NCI-H2227 (cell line): ENCODE data around the gene LTA4H.

Experiments used
- DNase-seq: peaks from one replicate; lab custom pipeline; 2025; ENCODE audit not compliant: unreplicated experiment; lab: John Stamatoyannopoulos, UW

LTA4H gene

GRCh38 chr12:96060041-96060440 lies 24.7 kb upstream of the LTA4H start:
- no peak for DNase-seq

DNA sequence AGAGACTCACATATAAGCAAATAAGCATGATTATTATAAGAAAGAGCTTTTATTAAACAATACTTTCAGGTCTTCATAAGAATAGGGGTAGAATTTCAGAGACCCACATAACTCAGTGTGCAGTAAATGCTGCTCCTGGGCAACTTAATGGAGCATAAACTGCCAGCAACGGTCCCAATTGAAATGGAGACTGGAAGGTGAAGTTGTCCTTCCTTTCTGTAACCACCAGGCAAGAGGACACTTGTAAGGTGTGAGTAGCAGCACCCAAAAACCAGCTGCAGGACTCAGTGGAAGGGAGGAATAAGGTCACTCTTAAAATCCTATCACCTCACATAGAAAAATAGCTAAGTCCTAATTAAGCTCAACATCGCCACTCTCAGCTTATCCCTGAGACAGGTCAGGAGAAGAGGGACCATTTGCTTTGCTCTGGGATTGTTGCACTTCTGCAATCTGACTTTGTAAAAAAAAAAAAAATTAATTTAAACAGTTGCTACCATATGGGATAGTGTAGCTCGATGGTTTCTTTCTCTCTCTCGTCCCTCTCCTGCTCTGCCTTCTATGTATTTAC lies 22.7 kb upstream of the LTA4H start:
- no peak for DNase-seq

GRCh38 chr12:96056646-96057455 lies 21.5 kb upstream of the LTA4H start:
- DNase-seq = no peak

GRCh38 chr12:96054244-96054610 lies 18.8 kb upstream of the LTA4H start:
- no peak for DNase-seq

DNA sequence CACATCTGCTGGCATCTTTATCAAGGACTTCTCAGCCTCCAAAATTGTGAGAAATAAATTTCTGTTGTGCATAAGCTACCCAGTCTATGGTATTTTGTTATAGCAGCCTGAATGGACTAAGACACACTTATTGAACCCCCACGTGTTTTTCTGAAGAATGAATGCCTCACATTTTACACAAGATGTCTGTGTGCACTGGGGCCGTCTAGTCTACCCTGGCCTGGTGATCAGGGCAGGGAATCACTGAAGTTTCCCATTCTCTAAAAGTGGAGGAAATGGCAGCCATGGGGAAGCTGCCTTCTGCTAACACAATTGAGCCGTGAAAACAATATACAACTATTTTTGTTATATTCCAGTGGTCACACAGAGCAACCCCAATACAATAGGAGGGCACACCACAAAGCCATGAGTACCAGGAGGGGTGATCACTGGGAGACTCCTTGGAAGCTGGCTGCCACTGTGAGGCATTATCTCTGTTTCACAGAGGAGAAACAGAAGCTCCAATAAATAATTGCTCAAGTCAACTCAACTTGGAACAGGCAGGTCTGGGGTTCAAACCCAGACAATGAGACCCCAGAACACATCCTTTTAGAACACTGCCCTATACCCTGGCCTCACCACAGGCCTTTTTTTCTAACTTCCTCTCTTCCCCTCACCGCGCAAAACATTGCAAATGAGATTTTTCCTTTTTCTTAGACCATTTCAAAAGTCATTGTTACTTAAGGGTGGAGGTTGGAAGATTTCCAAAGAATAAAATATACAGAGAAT lies 18.3 kb upstream of the LTA4H start:
- no peak for DNase-seq

DNA sequence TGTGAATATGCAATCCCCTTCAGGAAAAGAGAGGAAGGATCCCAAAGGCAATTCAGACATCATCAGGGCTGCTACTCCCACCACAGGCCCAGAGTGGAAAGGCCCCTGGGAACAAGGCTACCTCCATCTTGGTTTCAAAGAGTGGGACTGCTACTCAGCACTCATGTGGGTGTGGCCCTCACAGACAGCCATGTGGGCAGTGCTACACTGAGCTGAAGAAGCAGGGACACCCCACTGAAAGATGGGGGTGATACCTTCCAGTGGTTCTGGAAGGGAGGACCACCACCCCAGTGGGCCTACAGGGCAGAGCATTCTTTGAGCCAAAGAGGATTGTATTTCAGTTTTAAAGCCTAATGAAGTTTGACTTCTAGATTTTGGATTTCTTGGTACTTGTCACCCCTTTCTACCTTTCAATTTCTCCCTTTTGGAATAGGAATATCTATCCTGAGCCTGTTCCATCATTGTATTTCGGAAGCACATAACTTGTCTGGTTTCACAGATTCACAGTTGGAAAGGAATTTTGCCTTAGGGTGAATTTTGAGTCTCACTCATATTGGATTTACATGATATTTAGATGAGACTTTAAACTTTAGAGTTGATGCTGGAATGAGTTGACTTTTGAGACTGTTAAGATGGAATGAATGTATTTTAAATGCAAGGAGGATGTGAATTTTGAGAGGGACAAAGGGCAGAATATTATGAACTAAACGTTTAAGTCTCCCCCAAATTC lies 16.5 kb upstream of the LTA4H start:
- no peak for DNase-seq

DNA sequence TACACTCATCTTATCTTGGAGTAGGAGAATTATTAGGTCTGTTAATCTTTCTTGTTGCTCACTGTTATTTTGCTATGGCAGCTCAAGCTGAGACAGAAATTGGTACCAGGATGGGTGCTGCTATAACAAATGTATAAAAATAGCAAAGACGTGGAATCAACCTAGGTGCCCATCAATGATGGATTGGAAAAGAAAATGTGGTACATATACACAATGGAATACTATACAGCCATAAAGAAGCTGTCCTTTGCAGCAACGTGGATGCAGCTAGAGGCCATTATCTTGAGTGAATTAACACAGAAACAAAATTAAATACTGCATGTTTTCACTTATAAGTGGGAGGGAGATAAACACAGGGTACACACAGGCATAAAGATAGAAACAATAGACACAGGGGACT lies 14.8 kb upstream of the LTA4H start:
- no peak for DNase-seq

DNA sequence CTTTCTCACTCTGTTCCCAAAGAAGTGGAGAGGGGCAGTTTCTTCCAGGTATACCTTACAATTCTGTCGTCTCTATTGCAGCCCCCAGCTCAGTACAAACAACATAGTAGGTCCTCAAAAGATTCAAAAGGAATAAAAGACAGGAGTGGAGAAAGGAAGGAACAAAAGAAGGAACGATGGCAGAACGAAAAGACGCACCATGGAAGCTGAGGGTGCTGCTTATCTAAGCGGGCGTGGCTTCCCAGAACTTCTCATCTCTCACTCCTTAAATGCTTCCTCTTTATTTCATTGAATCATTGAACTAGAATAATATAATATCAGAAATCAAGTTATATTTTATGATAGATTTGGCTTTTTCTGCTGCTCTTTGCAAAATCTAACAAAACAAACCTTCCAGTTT lies 13.7 kb upstream of the LTA4H start:
- DNase-seq = no peak

GRCh38 chr12:96048393-96048969 lies 13.1 kb upstream of the LTA4H start:
- DNase-seq = no peak

- peak; percentile 21 for DNase-seq
Observed at GRCh38 chr12:96047229-96048211, 12.1 kb upstream of the LTA4H start.

DNA sequence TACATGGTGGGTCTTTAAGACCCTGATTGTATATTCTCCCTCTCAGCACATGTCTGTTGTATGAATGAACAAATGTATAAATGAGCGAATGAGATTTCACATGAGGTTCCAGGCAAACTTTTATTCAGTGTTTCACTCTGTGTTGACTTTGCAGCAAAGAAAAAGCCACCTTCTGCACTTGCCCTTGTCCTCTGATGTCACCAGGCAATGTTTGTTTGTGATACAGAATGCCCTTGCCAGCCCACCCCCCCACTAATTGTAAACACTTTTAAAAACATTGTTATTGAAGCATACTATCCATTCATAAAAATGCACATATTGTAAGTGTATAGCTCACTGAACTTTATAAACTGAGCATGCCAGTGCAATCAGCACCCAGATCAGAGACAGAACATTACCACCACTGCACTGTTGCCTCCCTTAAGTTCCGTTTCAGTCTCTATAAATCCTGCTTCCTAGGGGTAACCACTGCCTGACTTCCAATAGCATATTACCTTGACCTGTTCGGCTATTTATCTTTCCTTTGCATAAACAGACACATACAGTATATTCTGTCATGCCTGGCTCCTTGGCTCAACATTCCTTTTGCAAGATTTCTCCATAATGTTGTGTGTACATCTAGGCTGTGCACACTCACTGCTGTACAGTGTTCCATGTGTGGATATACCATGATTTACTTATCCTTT lies 11.3 kb upstream of the LTA4H start:
- DNase-seq = no peak

DNA sequence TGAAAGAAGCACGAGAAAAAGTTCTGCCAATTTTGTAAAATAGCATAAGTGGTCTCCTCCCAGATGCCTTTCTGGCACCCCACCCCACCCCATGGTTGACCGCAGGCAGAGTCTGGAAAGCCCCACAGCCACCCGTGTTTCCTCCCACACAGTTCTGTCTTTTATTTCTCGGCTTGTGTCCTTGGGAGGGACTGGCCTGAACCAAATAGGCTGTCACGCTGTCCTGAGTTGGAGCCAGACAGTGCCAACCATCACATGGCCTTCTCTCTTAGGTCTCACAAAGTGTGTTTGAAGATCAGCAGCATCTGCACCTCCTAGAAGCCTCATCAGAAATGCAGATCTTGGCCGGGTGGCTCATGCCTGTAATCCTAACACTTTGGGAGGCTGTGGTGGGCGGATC lies 10.2 kb upstream of the LTA4H start:
- DNase-seq = no peak

DNA sequence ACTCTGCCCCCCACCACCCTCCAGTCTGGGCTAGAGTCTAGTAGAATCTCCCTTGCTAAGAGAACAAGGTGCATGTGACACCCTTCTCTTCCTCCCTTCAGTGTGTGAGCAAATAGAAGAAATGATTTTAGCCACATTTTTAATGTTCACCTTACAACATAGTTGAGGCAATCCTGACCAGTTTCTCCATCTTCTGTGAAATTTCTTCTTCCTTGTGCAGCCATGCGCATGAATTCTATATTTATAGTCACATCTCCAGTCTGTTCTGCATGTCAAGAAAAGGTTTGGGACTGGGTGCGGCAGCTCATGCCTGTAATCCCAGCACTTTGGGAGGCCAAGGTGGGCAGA lies 9.5 kb upstream of the LTA4H start:
- DNase-seq = no peak

DNA sequence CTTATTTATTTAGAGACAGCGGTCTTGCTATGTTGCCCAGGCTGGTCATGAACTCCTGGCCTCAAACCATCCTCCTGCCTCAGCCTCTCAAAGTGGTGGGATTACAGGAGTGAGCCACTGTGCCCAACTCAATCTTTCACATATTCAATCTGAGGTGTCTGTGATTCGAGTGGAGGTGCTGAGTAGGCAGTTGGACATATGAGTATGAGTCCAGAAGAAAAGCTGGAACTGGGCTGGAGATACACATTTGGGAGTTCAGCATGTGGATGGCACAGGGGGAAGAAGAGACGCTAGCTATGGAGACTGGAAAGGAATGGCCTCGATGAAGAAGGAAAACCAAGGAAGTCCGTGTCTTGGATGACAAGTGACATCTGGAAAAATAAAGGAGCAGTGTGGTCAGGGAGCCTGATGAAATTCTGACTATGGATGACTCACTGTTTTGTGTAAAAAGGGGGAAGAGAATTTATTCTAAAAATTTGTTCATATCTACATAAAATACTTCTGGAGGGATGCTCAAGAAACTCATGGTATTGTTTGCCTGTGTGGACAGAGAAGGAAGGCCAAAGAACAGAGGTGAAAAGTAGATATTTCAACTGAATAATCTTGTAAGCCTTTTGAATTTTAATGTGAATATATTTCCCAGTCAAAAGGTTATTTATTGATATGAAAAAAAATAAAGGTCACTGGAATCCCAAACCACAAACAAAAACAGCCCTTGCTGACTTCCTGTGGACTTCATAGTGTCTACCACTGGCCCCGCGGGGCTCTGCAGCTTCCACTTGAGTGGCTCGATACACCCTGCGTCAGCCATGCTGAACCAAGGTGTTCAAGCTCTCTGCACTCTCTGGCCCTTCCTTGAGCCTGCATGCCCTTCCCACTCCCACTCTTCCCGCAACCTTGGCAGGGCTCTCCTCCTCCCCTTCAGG lies 8.9 kb upstream of the LTA4H start:
- DNase-seq = no peak

GRCh38 chr12:96041181-96041580 lies 5.8 kb upstream of the LTA4H start:
- no peak for DNase-seq

DNA sequence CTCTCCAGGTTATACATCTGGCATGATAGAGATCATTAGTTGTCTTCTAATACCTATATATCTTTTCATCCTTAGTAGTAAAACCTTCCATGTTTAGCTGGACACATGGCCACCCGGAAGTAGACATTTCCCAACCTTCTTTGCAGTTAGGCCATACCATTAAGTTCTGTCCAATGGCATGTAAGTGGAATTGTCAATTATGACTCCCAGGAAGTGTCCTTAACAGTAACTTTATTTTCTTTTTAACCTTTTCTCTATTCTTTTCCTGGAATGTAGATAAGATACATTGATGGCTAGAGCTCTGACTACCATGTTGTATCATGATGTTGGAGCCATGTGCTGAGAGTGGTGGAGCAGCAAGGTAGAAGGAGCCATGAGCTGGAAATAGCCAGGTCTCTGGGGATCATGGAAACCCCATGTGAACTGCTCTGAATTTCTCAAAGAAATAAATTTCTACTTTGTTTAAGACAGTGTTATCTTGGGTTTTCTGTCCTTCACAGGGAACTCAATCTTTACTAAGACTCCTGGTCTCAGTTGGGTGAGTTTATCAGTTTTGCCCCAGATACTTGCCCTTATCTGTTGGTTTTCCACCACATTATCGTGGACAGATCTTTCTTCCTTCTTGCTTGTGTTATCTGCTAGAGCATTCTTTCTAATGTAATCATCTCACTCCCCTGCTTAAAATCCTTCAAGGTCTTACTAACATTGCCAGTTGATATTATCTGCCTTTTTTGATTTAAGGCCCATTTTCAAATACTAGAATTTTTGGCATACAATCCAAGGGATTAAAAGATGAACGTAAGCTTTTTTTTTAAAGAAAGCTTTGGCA lies 5.1 kb upstream of the LTA4H start:
- no peak for DNase-seq

GRCh38 chr12:96039516-96039915 lies 4.1 kb upstream of the LTA4H start:
- no peak for DNase-seq
